GM21528 (cell line): Measurements from ENCODE around the gene TRIM2.

Experiments
- ATAC-seq: cut with Tn5 transposase; IDR thresholded peaks from one replicate; pipeline ENCODE4 v1.9.1; 2021; ENCODE audit warnings: mild to moderate bottlenecking, moderate library complexity; ENCODE audit not compliant: unreplicated experiment, low FRiP score

The TRIM2 gene

DNA sequence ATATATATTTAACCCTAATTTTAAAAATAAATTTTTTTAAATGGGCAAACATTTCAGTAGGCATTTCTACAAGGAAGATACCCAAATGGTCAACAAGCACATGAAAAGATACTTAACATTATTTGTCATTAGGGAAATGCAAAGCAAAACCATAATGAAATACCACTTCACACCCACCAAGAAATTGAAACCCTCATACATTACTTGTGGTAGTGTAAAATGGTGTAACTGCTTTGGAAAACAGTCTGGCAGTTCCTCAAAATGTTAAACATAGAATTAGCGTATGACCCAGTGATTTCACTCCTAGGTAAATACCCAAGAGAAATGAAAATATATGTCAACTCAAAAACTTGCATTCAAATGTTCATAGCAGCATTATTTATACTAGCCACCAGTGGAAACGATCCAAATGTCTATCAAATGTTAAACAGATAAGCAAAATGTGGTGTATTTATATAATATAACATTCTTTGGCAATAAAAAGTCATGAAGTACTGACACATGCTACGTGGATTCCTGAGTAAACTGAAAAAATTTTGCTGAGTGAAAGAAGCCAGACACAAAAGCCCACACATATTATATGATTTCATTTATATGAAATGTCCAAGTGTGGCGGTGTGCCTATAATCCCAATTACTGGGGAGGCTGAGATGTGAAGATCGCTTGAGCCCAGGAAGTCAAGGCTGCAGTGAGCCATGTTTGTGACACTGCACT is 16.6 kb downstream of the TRIM2 start:
- ATAC-seq: no peak

DNA sequence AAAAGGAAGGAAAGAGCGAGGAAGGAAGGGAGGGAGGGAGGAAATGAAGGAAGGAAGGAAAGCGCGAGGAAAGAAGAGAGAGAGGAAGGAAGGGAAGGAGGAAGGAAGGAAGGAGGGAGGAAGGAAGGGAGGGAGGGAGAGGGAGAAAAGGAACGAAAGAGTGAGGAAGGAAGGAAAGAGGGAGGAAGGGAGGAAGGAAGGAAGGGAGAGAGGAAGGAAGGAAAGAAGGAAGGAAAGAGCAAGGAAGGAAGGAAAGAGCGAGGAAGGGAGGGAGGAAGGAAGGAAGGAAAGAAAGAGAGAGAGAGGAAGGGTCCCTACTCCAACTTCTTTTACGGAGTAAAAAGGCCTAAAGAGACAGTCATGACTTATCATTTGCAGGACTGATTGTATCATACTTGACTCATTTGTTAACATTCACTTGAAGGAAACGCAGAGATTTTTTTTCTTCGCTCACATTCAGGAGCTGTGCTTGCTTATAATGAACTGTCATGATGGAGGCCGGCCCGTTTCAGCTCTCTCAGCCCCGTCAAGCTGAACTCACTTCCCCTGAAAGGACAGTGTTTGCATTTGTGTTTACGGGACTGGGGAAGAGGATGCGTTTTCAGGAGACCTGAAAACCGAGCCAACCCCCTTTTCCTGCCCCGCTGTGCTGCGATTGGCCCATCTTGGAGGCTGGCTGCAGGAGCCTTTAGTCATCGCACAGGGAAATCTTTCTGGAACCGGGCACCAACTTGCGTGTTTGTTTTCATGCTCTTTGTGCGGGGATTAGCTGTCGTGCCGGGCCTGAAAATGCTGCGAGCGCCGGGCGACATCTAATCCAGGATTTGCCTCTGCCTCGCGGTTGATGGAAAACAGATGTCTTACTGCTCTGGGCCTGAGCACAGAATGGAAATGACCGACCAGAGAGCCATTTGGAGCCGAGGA is 17.8 kb downstream of the TRIM2 start:
- peak; percentile 29 for ATAC-seq

DNA sequence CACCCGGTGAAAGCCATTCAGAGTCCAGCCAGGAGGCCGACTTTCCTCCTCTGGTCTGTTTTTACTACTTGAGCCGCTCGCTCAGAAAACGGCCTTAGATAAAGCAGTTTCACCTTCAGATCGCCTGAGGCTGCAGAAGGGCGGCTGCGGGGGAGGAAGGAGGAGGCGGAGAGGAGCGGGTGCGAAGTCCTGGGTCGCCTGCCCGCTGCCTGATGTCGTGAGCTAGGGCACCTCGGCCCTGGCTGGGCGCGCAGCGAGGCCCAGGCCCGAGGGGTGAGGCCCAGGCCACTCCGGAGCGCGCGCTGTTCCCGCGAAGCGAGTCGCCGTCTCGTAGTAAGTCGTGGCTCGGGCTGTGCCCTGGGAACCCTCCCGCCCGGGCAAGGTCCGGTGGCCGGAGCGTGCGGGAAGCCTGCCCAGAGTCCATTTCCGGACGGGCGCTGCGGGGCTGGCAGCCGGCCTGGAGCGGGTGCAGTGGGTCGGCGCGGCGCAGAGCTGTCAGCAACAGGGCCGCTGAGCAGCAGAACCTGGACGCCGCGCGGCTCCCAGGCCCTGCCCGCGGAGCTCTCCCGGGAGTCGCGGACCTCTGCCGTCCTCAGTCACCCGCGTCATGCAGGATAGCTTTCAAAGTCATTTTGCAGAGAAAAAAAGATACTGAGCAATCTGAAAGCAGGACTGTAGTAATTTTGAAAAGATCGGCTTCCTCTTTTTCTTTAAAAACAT is 18.6 kb downstream of the TRIM2 start:
- ATAC-seq: peak; percentile 77

DNA sequence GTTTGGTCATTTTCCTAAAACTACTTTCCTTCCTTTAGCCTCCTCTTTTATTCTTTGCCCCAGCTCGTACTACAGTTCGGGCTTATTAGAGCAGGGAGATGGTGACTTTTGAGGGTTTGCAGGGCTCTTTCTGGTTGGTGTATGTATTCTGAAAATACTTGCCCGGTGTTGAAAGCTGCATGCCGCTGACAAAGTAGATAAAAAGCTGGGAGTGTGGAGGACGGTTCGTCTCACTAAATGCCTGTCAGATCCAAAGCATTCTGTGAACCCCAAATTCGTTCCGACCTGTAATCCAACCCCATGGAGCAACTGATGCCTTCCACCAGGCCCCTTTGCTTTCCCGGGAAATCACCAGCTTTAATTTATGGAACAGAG is 19.2 kb downstream of the TRIM2 start:
- ATAC-seq: peak; percentile 23

DNA sequence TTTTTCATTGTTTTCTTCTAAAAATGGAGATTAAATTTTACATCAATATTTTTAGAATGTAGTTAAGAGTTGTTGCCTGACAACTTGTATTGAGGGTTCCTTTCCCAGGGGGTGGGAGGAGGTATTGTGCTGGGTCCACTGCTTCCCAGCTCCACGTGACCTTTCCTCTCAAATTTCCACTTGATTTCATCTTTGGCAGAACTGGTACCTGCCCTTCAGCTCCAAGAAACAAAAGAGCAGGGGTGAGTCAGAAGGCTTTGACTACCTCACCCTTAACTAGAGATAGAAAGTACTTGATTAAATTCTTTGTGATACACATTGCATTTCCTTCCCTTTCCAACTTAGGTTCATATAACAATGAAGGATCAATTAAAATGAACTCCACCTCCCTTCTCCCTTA is 19.7 kb downstream of the TRIM2 start:
- no peak for ATAC-seq

DNA sequence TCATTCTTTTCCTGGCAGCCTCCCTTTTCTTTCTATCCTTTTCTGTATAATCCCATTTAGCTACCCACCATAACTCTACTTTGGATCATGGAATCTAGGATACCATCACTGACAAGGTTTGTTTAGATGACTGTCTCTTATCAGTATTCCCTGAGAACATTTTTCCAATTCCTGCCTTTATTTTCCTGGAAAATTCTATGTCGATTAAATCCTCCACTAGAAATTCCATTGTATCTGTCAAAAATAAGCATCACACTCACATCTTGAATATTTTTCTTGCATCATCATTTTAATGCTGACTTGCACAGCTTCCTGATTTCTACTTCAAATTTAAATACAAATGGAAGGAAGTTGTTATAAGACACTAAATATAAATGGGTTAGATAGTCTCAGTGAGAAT is 20.2 kb downstream of the TRIM2 start:
- no peak for ATAC-seq

DNA sequence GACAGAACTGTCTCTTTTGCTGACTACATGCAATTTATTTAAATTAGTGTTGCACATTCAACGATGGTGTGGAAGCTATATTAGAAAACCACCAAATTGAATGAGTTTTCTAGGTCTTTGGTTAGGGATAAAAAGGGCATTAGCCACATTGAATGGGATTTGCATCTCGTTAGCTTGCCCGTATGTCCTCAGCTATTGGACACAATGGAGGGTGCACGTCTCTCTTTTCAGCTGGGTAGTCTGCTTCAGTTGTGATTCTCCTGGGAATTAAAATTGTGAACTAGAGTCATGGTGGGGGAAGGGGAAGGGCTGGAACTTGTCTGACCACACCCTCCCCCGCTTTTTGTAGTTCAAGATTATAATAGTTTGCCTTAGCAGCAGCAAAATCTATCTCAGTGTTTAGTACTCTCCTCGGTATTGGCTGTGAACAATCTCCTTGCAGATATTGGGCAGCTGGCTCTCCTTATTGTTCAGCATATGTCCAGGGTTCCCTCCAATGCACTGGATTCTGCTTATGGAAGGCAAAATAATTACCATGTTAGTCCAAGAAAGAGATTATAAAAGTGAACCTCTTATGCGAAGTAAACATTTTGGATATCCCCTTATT is 23.3 kb downstream of the TRIM2 start:
- ATAC-seq: no peak

DNA sequence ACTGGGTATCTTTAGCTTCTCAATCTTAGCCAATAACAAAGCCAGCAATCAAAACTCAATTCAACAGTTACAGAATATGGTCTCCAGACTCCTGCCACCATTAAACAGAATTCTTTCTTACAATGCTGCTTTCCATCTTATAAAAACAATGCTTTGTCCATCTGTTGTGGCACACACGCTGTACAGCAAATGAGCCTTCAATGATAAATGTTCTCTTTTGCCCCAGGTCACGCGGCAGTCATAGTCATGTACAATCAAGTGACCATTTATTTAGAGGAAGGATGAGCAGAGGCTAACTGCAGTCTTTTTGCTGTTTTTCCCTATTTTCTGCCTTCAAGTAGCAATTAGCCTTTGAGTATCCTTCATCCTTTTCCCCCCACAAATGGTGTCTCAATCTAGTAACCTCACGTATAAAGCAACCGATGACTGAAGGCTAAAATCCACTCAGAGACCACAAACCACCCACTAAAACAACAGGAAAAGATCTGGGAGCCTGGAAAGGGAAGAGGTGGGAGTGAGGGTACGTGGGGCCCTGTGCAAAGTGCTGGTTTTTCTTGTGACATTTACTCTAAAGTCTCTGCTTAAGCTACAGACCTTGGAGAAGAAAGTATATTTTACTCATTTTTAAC is 24.4 kb downstream of the TRIM2 start:
- no peak for ATAC-seq

DNA sequence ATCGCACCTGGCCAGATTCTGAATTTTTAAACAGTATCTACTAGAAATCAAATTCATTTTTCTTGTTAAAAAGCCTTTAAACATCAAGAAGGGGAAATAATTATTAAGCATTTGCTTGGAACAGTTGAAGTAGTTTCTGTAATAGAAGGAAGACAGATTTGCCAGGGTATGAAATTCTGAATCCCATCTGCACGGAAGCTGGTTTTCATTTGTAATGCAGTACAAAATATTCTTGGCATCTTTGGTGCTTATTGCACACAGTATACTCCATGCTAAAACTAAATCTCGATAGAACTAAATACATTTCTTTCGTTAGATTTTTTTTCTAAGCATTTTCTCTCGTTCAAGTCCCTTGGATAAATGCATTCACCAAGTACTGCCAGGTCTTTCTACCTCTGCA is 25.3 kb downstream of the TRIM2 start:
- no peak for ATAC-seq

DNA sequence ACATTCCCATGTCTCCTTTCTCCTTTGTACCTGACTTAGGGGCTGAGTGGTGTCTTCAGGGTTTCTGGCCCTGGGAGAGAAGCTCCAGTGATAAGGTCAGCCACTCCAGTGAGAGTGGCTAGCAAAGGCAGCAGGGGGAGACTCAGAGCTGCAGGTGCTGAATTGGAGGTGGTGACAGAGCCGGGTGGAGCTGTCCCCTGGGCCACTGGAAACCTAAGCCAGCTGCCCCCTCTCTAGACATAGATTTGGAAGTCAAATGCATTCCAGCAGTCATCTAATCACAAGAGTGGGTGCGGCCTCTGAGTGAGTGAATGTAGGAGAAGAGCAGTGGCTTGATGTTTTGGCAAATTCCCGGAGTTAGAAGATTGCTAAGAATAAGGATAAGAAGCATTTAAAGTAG is 28.5 kb downstream of the TRIM2 start:
- no peak for ATAC-seq

DNA sequence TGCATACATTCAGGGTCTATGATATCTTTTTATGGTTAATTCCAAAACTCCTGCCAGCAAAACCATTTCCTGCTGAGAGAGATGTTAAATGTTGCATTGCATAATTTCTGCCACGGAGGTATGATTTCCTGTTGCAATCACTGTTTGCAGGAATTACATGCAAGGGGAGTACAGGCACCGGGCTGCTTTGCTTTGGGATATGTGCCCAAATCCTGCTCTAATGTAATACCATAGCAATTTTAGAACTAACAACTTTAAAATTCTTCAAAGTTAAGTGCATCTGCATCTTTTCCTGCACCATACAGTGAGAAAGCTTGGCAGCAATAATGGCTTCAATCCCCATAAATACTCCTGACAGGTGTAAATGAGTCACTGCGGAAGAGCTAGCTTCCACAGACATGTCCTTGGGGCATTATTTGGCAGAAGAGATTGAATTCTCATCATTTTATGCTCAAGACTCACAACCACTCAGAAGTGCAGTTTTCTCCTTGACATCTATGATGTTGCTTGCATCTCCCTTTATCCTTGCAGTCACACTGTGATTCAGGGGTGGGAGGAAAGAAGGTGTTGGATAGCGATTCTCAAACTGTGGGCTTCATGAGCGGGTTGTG is 29.6 kb downstream of the TRIM2 start:
- ATAC-seq: no peak

DNA sequence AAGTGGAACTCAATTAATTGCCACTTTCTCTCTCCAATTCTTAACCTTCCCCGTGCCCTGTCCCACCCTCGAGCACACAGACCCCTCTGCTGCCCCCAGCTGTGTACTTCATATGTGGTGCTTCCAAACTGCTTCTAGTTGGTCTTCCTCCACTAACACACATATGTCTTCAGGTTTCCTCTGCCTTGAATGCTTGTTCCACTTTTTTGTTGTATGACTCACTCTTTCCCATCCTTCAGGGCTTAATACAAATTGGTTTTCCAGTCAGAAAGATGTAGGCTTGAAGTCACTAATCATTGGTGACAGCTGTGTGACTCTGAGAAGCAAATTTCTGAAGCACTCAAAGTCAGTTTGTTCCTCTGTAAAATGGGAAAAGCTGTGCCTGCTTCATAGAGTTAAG is 30.6 kb downstream of the TRIM2 start:
- no peak for ATAC-seq

DNA sequence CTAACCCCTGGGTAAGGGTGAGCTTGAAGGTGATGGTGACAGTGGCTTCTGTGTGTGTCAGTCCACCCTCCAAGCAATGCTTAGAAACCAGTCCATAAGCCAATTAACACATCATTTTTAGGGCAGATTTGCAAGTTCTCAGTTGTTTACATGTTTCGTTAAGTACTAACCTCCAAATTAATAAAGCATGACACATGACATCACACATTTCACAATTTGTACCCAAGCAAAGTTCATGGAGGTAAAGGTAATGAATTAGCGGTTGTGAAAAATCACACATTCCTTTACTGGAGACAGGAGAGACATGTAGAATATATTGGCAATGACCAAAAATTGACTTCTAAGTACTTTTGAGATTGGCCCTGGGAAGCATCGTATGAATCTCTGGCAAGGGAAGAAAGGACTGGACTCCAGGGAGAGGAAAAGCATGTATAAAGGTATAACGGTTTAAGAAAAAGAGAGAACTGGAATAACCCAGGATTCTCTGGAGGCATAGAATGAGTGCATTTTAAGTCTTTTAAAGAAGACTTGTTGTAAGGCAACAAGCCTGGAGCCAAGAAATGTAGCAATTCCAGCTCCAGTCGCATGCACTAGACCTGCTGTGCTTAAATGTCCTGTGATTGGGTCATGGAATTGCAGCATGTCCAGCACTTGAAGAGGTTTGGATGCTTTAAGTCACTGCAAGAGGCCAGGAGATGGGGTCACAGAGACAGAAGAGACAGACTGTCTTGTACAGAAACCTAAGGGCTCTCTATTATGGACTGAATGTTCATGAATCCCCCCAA is 34.1 kb downstream of the TRIM2 start:
- no peak for ATAC-seq

DNA sequence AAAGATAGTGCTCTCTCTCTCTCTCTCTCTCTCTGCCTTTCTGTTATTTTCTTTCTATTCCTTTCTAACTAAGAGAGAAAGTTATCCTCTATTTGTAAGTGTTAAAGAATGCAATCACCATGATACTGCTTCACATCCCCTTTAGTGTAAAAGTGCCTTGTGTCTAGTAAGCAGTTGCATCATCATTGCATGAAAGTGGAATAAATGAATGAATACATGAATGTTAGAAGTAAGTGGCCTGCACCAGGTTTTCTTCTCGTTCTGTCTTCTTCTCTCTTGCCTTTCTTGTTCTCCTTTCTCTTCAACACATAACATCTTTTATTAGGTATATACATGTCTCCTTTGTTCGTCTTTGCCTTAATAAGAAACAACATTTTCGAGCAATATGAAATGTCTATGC is 35.2 kb downstream of the TRIM2 start:
- ATAC-seq: no peak

DNA sequence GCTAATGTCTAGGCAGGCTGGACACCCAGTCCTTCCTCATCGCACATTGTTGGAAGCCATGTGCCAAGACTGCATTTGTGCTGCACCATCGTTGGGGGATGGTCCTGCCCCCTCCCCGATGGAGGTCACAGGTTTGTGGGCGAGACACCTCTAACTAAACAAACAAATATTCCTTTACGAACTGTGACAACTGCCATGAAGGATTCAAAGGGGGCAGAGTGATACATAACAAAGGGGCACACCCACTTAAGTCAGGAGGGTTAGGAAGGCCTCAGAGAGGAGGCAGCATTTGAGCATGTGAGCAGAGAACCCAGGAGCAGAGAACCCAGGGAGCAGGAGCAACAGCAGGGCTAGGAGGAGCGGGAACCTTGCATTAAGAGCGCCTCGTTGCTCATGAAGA is 37.1 kb downstream of the TRIM2 start:
- no peak for ATAC-seq

DNA sequence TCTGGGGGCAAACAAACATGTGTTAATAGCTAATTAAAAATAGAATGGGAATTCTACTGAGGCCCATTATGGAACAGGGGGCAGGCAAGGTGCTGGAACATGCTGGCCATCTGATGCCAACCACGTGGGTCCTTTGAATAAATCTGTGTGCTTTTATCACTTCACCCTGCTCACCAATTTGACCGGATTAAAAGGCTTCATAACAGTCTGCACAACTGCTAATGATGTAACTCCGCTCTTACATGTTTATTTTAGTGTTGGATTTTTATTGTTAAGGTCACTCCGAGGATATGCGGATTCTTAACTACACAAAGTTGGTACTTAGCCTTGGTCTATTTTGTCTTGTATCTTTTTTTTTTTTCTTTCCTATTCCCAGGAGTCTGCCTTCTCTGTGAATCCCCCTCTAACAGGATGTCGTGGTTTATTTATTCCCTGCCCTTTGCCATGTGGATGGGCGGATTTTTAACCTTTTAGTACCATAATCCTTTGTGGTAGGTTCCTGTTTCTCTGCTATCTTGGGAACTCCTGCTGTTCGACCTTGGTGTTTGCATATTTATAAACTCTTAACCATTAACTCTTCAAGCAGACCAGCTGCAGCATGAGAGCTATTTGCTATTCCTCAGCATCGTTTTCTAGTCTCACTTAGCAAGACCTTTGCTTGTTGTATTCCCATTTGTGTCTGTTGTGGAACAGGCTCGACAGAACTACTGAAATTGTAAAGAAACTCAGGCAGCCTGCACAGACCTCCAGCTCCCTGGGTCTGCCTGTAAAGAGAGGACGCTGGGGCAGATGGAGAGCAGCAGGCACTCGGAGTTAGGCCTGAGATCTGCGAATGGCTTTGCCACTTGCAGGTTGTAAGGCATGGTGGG is 38.0 kb downstream of the TRIM2 start:
- ATAC-seq: no peak

DNA sequence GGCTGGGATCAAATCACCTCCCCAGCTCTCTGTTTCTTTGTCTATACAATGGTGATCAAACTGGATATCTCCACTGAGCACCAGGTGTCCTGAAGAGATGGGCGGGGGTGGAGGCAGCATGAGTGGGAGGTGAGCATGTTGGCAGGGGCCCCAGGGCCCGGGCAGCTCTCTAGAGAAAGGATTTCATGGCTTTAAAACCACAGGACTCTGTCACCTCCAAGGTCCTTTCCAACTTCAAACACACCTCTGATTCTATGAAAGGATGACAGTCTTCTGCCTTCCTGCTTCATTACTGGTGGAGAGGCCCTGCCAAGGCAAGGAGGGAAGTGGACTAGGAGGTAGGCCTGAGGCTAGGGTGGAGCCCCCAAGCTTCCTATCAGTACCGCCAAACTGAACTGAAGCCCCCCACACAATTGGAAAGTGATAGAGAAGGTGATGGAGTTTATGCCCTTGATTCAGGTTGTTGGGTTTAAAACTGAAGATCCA is 38.6 kb downstream of the TRIM2 start:
- no peak for ATAC-seq

DNA sequence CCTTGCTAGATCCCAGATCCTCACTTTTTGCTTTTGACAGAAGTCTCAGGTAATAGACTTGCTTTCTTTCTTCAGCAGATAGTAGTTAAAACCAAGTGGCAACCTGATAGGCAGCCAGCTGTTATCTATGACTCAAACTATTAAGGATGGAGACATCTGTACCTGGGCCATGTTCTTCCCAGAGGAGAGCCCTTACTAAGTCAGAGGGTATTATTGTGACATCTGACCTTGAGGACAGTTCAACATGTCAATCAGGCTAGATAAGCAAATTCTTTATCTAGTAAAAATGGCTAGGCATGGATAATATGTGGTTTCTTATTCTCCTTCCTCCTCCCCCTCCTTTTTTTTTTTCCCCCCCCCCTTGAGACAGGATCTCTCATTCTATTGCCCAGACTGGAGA is 39.2 kb downstream of the TRIM2 start:
- no peak for ATAC-seq
